Astrocyte of the cerebellum (primary cell): ENCODE measurements around the gene LTB4R.

Source experiments
- DNase-seq: peaks from one replicate; pipeline ENCODE4 v3.0.0-alpha.2; 2011; ENCODE audit warnings: low read depth
- H3K4me3 ChIP-seq: 2 replicates; pipeline ENCODE4 v1.5.1; 2011; ENCODE audit warnings: mild to moderate bottlenecking, low read depth, low read length, moderate library complexity
- in situ Hi-C: cut with HindIII; loops from 2 replicates; pipeline ENCODE4 v1.10.0; 2017; ENCODE audit warnings: low sequenced_read_pairs
- TF ChIP-seq, protein P1 (sequence below): IDR thresholded peaks from 2 replicates; pipeline ENCODE4 v1.5.1; 2012; ENCODE audit warnings: low read length, low read depth, moderate library complexity, mild to moderate bottlenecking; ENCODE audit errors: missing control alignments

The LTB4R gene

DNA sequence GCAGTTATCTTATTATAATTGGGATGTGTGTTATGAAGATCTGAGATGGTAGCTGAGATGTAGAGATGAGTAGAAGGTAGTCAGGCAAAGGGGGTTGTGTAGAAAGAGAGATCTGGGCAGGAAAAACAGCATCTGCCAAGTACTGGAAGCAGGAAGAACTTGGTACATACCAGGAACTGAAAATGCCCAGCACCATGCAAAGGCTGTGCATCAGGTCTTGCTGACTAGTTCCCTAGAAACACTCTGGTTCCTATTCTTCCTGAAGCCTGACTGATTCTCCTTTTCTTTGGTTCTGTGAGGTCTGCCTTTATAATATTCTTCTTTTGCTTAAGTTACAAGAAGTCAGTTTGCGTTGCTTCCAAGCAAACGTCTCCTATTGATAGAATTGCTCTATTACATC lies 50.0 kb downstream of the LTB4R start:
- in situ Hi-C loops, result no loop called here
- DNase-seq, result no peak
- TF ChIP-seq, protein P1, sequence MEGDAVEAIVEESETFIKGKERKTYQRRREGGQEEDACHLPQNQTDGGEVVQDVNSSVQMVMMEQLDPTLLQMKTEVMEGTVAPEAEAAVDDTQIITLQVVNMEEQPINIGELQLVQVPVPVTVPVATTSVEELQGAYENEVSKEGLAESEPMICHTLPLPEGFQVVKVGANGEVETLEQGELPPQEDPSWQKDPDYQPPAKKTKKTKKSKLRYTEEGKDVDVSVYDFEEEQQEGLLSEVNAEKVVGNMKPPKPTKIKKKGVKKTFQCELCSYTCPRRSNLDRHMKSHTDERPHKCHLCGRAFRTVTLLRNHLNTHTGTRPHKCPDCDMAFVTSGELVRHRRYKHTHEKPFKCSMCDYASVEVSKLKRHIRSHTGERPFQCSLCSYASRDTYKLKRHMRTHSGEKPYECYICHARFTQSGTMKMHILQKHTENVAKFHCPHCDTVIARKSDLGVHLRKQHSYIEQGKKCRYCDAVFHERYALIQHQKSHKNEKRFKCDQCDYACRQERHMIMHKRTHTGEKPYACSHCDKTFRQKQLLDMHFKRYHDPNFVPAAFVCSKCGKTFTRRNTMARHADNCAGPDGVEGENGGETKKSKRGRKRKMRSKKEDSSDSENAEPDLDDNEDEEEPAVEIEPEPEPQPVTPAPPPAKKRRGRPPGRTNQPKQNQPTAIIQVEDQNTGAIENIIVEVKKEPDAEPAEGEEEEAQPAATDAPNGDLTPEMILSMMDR, result no peak
- no peak overlapping the region for H3K4me3 ChIP-seq

DNA sequence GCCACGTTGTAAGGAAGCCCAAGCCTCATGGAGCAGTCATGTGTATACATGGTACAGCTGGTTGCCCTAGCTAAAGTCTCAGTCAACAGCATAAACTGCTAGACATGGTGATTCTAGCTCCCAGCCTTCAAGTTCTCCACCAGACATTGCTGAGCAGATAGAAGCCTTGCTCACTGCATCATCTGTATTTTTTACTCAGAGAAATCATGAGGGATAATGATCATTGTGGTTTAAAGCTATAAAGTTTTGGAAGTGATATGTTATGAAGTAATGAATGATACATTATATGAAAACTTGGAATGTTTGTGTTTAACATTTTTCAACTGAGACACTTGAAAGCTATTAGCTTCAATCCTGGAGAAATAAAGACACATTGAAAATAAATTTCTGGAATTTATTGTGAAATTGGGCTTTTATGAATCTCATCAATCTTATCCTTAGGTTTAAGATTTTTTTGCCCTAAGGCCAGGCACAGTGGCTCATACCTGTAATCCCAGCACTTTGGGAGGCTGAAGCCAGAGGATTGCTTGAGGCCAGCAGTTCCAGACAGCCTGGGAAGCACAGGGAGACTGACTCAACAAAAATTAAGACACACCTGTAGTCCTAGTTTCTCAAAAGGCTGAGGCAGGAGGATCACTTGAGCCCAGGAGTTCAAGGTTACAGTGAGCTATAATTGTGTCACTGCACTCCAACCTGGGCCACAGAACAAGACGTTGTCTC lies 51.1 kb downstream of the LTB4R start:
- no peak for DNase-seq
- in situ Hi-C loops, result no loop called here
- TF ChIP-seq, protein P1, result no peak
- no peak overlapping the region for H3K4me3 ChIP-seq

DNA sequence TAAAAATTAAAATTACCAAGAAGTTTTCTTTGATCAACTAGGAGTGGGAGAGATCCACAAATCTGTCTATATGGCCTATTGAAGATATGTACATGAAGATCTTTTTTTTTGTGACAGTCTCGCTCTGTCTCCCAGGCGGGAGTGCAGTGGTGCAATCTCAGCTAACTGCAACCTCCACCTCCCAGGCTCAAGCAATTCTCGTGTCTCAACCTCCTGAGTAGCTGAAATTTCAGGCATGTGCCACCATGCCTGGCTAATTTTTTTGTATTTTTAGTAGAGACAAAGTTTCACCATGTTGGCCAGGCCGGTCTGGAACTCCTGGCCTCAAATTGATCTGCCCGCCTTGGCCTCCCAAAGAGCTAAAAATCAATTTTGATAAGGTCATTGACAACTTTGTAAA lies 52.1 kb downstream of the LTB4R start:
- H3K4me3 ChIP-seq, result no peak overlapping the region
- in situ Hi-C loops, result no loop called here
- TF ChIP-seq, protein P1, result no peak
- DNase-seq, result no peak

DNA sequence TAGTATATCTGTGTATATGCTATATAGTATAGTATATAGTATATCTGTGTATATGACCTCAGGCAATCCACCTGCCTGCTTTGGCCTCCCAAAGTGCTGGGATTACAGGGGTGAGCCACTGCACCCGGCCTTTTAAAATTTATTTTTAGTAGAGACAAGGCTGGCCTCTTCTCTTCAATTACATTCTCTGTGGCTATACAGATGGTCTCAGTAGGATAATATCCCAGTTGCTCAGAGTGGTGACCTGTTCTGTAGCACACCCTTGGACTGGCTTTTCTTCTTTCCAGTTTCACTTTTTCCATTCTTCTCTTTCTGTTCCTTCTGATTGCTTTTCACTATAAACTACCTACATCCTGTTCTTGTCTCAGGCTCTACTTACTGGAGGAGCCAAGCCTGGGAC lies 53.5 kb downstream of the LTB4R start:
- in situ Hi-C loops, result loop anchor here (5.0 kb wide), 1 partner anchor 52 kb away; no protein-coding TSS in a partner anchor
- no peak for DNase-seq
- no peak overlapping the region for H3K4me3 ChIP-seq
- TF ChIP-seq, protein P1, result no peak

DNA sequence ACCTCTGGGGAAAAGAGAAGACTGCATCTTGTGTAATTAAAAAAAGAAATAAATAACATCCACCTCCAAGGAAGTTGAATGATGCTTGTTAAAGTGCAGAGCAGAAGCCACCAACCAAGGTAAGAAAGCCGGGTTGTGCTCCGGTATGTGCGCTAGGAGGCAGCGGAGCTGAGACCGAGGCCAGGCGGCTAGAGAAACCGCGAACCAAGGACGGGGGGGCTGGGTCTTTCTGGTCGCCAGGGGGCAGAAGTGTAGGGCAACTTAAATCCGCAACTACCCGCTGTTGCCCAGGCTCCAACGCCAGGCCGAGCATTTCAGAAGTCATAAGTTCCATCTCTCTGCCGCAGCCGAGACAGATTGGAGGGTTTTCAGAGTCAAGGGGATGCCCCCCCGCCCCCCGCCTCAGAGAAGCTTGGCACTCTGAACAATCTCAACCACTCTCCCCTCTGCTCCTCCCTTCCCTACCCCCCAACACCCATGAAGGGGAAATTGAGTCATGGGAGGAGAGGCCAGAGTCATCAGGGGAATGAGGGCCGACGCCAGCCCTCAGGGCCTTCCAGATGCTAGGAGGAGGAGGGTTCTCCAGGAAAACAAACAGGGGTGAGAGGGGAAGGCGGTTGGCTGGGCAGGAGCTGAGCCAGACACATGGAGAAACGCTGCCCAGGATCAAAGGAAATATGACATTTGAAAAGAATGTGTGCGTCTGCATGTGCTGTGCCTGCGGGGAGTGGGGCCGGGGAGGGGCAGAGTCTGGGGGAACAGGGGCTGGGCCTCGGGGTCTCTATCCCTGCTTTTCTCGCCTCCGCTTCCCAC lies 54.5 kb downstream of the LTB4R start:
- H3K4me3 ChIP-seq, result peak overlapping the region; percentile 92
- TF ChIP-seq, protein P1, result peak; percentile 92
- peak; percentile 84 for DNase-seq
- in situ Hi-C loops, result loop anchor here (5.0 kb wide), 1 partner anchor 51 kb away; no protein-coding TSS in a partner anchor

DNA sequence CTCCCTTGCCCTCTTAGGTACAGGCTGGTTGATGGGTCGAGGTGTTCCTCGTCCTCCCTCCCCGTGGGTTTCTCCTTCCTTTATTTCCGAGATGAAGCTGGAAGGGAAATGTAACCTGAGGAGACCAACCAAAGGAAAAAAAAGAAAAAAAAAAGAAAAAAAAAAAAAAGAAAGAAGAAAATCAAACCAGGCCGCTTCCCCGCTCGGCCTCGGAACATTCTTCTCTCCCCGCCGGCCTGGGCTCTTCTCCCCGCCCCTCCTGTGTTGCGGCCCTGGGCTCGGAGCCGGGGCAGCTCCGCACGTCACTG lies 55.1 kb downstream of the LTB4R start:
- DNase-seq, result no peak
- peak overlapping the region; percentile 92 for H3K4me3 ChIP-seq
- TF ChIP-seq, protein P1, result no peak
- in situ Hi-C loops, result loop anchor here (5.0 kb wide), 1 partner anchor 51 kb away; no protein-coding TSS in a partner anchor
